Gastrocnemius medialis (tissue), 4 donors: Measurements from ENCODE around the gene INKA1. TPM values are rescaled to one million over a fixed set of nuclear protein-coding genes. Genes with fewer than 3 reads are reported as not detected.

ENCODE experiments used
- ATAC-seq, 2 donors: fragments of 150-250 bp; one replicate each; pipeline ENCODE4 v1.9.1; 2016
- DNase-seq, 2 donors: peaks; one replicate each; pipeline ENCODE4 v3.0.0-alpha.2; 2019
- H3K27ac ChIP-seq, 4 donors: fragments of 200-600 bp; sonication (generic); 1 replicate in 1 of 4; 2 replicates in 3 of 4; pipeline ENCODE4 v1.5.1; 2016 to 2018; ENCODE audit warnings: mild to moderate bottlenecking in 2 of 4, moderate library complexity in 1 of 4
- H3K27me3 ChIP-seq, 3 donors: fragments of 200-600 bp; sonication (generic) in 2 of 3; 1 replicate in 1 of 3; 2 replicates in 2 of 3; pipeline versions ENCODE4 v1.5.1 to v1.6.0; 2016 to 2019; ENCODE audit warnings: mild to moderate bottlenecking in 1 of 3, moderate library complexity in 1 of 3
- H3K36me3 ChIP-seq, 2 donors: fragments of 200-600 bp; sonication (generic) in 1 of 2; one replicate each; pipeline ENCODE4 v1.5.1; 2017 to 2018
- H3K4me1 ChIP-seq, 2 donors: fragments of 200-600 bp; sonication (generic) in 1 of 2; one replicate each; pipeline ENCODE4 v1.5.1; 2016 to 2017; ENCODE audit warnings: mild to moderate bottlenecking in 2 of 2
- H3K4me3 ChIP-seq, 4 donors: fragments of 200-600 bp; sonication (generic) in 3 of 4; 1 replicate in 1 of 4; 2 replicates in 3 of 4; pipeline ENCODE4 v1.5.1; 2016 to 2019; ENCODE audit warnings: mild to moderate bottlenecking in 2 of 4
- H3K9me3 ChIP-seq, 3 donors: fragments of 200-600 bp; sonication (generic) in 2 of 3; 1 replicate in 1 of 3; 2 replicates in 2 of 3; pipeline ENCODE4 v1.5.1; 2016 to 2019
- CTCF ChIP-seq, 5 experiments: fragments of 450-650 bp in 3 of 5; fragments of 200-600 bp in 2 of 5; sonication (generic) in 2 of 5; IDR thresholded peaks in 4 of 5; conservative IDR thresholded peaks in 1 of 5; 1 replicate in 4 of 5; 2 replicates in 1 of 5; pipeline ENCODE4 v1.5.1; 2016 to 2019; ENCODE audit warnings: antibody characterized with exemption in 5 of 5, mild to moderate bottlenecking in 3 of 5, moderate library complexity in 3 of 5
- POLR2A ChIP-seq, 2 donors: fragments of 450-650 bp; IDR thresholded peaks; one replicate each; pipeline ENCODE4 v1.6.1; 2017; ENCODE audit warnings: antibody characterized with exemption in 2 of 2, mild to moderate bottlenecking in 2 of 2, moderate library complexity in 2 of 2
- in situ Hi-C, 4 donors: fragments of 200-750 bp; cut with MboI; loops; one replicate each; pipeline versions ENCODE4 v1.15.0 to v1.8.0; 2017; ENCODE audit warnings: low sequenced_read_pairs in 4 of 4
- intact Hi-C: fragments of 100-400 bp; cut with DNase I; formaldehyde crosslinking; loops from one replicate; pipeline ENCODE4 v1.15.1; 2023; ENCODE audit warnings: low total_unique reads
- total RNA-seq, 4 donors: library from RNA; depleted of rRNA; stranded (reverse); fragments of >200 nt; gene quantifications; one replicate each; pipeline versions ENCODE4 v1.1.0 to v1.2.3, GENCODE V29; 2016

Gene INKA1
- total RNA-seq: 10 to 100 TPM in 1 of 4 donors, 1 to 10 TPM in 2, not detected in 1; 1.1 to 10.9 (median 5.2) TPM

- Histone ChIP-seq H3K9me3 (no peaks in the 10 kb centered on the region), H3K4me1 (peaks cover 40 to 45% of the 10 kb centered on the region in 2 donors), H3K4me3 (peak within 1 kb of the TSS; percentile 83 to 99 (median 88)), H3K27ac (peak within 1 kb of the TSS; percentile 89 to 97 (median 93)), H3K36me3 (no peaks in the 10 kb centered on the region), H3K27me3 (no peaks in the 10 kb centered on the region)
- TF ChIP-seq POLR2A (IDR thresholded peaks at IDR 0.05) (peak; percentile 88 to 89), CTCF (IDR thresholded peaks at IDR 0.05 in 4 of 5, conservative IDR thresholded peaks at IDR 0.05 in 1 of 5) (peak; percentile 84 to 96 (median 94))
- ATAC-seq (peak; percentile 68 to 82), DNase-seq (peak; percentile 80 to 86)
- intact Hi-C loops: loop anchor here (1.0 to 5.0 kb wide), 3 partner anchors 36 to 99 kb away; partner anchors contain the start of genes GMPPB and MST1R
- in situ Hi-C loops: loop anchor here in 1 of 4 donors (5.0 kb wide), 1 partner anchor 39 kb away; no protein-coding TSS in a partner anchor
Measured at GRCh38 chr3:49802719-49803464, at the start of gene INKA1. Gene INKA1, plus strand, starts transcription at chr3:49803261. Its CDS starts 132 bp downstream, at chr3:49803393.

GRCh38 chr3:49754536-49754935 is 48.5 kb upstream of the INKA1 start:
- ATAC-seq (peak; percentile 60 to 63), DNase-seq (no peak)
- TF ChIP-seq POLR2A (IDR thresholded peaks at IDR 0.05): no peak
- TF ChIP-seq CTCF (IDR thresholded peaks at IDR 0.05 in 4 of 5, conservative IDR thresholded peaks at IDR 0.05 in 1 of 5): no peak
- intact Hi-C loops (no loop called here), in situ Hi-C loops (no loop called here)
- Histone ChIP-seq H3K4me1 (peaks cover 48 to 61% of the 10 kb centered on the region in 2 donors), H3K27me3 (no peaks in the 10 kb centered on the region), H3K4me3 (no peak overlapping the region), H3K27ac (peak overlapping the region in 1 of 4 donors; percentile 10), H3K36me3 (no peaks in the 10 kb centered on the region), H3K9me3 (no peaks in the 10 kb centered on the region)

- no peak for DNase-seq
- peaks cover 48 to 53% of the 10 kb centered on the region in 2 donors for H3K4me1 ChIP-seq
- H3K9me3 ChIP-seq: no peaks in the 10 kb centered on the region
- in situ Hi-C loops (no loop called here), intact Hi-C loops (no loop called here)
- TF ChIP-seq CTCF (IDR thresholded peaks at IDR 0.05 in 4 of 5, conservative IDR thresholded peaks at IDR 0.05 in 1 of 5) (no peak), POLR2A (IDR thresholded peaks at IDR 0.05) (no peak)
- no peaks in the 10 kb centered on the region for H3K27me3 ChIP-seq
- no peak overlapping the region for H3K27ac ChIP-seq
- no peak overlapping the region for H3K4me3 ChIP-seq
- H3K36me3 ChIP-seq: no peaks in the 10 kb centered on the region
- no peak for ATAC-seq
Measured at GRCh38 chr3:49756036-49756435, 47.0 kb upstream of the INKA1 start.

- no peaks in the 10 kb centered on the region for H3K27me3 ChIP-seq
- in situ Hi-C loops: no loop called here
- H3K27ac ChIP-seq: peak overlapping the region in 1 of 4 donors; percentile 36
- no peak for DNase-seq
- intact Hi-C loops: no loop called here
- H3K4me3 ChIP-seq: no peak overlapping the region
- no peaks in the 10 kb centered on the region for H3K9me3 ChIP-seq
- no peaks in the 10 kb centered on the region for H3K36me3 ChIP-seq
- peaks cover 48 to 53% of the 10 kb centered on the region in 2 donors for H3K4me1 ChIP-seq
- TF ChIP-seq CTCF (IDR thresholded peaks at IDR 0.05 in 4 of 5, conservative IDR thresholded peaks at IDR 0.05 in 1 of 5) (no peak), POLR2A (IDR thresholded peaks at IDR 0.05) (no peak)
- peak in 1 of 2 donors; percentile 41 for ATAC-seq
Measured at GRCh38 chr3:49757197-49757596, 45.9 kb upstream of the INKA1 start.
